NT2/D1 (cell line): ENCODE data around the gene PYM1.

Source experiments
- DNase-seq: peaks from one replicate; pipeline ENCODE4 v3.0.0-alpha.2; 2011; ENCODE audit warnings: low read depth, low spot score
- H3K27me3 ChIP-seq: 2 replicates; pipeline ENCODE4 v1.6.0; 2011; ENCODE audit warnings: mild to moderate bottlenecking; ENCODE audit not compliant: insufficient read length, insufficient read depth
- H3K36me3 ChIP-seq: 2 replicates; pipeline ENCODE4 v1.6.1; 2011; ENCODE audit warnings: mild to moderate bottlenecking, low read length, mixed read lengths; ENCODE audit not compliant: insufficient read depth, insufficient read length
- H3K4me1 ChIP-seq: 2 replicates; pipeline ENCODE4 v1.5.1; 2011; ENCODE audit not compliant: insufficient read depth, insufficient read length
- H3K4me3 ChIP-seq: 2 replicates; pipeline ENCODE4 v1.5.1; 2011; ENCODE audit warnings: low read depth; ENCODE audit not compliant: insufficient read length
- H3K9ac ChIP-seq: 2 replicates; pipeline ENCODE4 v1.6.0; 2011; ENCODE audit warnings: low read depth; ENCODE audit not compliant: insufficient read length
- H3K9me3 ChIP-seq: 2 replicates; pipeline ENCODE4 v1.5.1; 2011; ENCODE audit warnings: mild to moderate bottlenecking, low read length; ENCODE audit not compliant: insufficient read depth
- SUZ12 ChIP-seq: IDR thresholded peaks from 2 replicates; pipeline ENCODE4 v1.6.1; 2011; ENCODE audit not compliant: insufficient read length, insufficient read depth; ENCODE audit errors: extremely low read depth
- YY1 ChIP-seq: IDR thresholded peaks from 2 replicates; pipeline ENCODE4 v1.6.1; 2011; ENCODE audit not compliant: insufficient read length, insufficient read depth
- ZNF274 ChIP-seq: IDR thresholded peaks from 2 replicates; pipeline ENCODE4 v1.6.1; 2011; ENCODE audit warnings: mild to moderate bottlenecking, low read depth, low read length

PYM1 gene

DNA sequence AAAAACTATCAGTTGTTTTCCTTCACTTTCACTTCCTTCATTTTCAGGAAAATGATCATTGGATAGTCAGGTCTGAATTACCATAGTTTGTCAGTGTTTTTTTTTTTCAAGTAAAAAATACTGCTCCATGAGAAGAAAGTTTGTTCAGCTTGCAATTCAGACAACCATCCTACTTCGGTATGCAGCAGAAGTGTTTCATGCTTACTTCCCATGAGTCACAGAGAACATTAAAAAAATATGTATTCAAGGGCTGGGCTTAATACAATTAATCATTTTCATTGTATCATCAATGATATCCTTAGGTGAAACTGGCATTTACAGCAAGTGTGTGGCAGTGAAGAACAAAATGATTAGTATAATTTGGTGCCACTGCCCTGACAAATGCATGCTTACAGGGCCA is 21.6 kb downstream of the PYM1 start:
- Histone ChIP-seq H3K27me3 (no peaks in the 10 kb centered on the region), H3K9ac (no peak overlapping the region), H3K4me3 (no peak overlapping the region), H3K9me3 (no peaks in the 10 kb centered on the region), H3K36me3 (peaks cover 25% of the 10 kb centered on the region), H3K4me1 (no peaks in the 10 kb centered on the region)
- TF ChIP-seq ZNF274 (no peak), YY1 (no peak), SUZ12 (no peak)
- no peak for DNase-seq

DNA sequence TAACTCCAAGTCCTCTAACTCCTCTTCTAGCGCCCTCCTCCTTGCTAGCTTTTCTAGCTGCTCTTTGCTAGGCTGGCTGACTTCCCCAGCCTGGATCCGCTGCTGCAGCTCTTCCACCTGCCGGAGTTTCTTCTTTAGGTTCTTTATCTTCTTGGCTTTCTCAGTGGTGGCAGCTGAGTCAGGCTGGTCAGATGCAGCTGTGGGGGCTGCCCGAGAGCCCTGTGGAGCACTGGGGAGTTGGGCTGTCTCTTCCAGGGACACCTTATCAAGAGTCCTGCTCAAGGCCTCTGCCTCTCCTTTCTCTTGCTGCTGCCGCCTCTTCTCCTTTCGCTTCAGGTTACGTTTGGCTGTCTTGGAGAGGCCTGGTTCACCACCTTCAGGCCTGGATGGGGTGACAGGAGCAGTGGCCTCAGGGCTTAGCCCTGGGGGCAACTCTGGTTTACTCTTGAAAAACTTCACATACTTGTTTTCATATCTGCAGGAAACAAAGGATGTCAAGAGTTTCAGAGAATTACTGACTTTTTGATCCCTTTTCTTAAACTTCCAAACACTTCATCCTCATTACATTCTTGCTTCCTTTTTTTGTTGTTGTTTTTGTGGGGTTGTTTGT is 25.7 kb downstream of the PYM1 start:
- Histone ChIP-seq H3K4me3 (no peak overlapping the region), H3K4me1 (no peaks in the 10 kb centered on the region), H3K27me3 (no peaks in the 10 kb centered on the region), H3K36me3 (peaks cover 35% of the 10 kb centered on the region), H3K9me3 (no peaks in the 10 kb centered on the region), H3K9ac (no peak overlapping the region)
- DNase-seq: no peak
- no peak for TF ChIP-seq ZNF274
- no peak for TF ChIP-seq SUZ12
- TF ChIP-seq YY1: no peak

DNA sequence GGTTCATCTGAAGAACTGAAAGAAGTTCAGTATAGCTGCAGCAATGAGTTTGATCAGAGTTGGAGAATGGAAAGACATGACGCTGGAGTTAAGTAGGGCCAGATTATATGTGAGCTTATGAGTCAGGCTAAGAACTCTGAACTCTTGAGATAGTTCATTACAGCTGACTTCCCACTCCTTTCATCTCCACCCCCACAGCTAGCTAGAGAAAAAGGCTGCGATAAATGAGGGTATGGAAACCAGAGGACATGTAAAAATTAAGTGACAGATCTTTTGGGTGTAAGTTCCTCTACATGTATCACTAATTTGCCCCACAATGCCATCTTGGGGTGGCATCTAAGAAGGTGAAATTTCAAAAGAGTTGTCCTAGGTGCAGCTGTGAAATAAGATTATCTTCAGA is 28.6 kb downstream of the PYM1 start:
- Histone ChIP-seq H3K27me3 (no peaks in the 10 kb centered on the region), H3K9me3 (no peaks in the 10 kb centered on the region), H3K4me1 (no peaks in the 10 kb centered on the region), H3K36me3 (peaks cover 35% of the 10 kb centered on the region), H3K4me3 (no peak overlapping the region), H3K9ac (no peak overlapping the region)
- TF ChIP-seq ZNF274 (no peak), YY1 (no peak), SUZ12 (no peak)
- DNase-seq: no peak

DNA sequence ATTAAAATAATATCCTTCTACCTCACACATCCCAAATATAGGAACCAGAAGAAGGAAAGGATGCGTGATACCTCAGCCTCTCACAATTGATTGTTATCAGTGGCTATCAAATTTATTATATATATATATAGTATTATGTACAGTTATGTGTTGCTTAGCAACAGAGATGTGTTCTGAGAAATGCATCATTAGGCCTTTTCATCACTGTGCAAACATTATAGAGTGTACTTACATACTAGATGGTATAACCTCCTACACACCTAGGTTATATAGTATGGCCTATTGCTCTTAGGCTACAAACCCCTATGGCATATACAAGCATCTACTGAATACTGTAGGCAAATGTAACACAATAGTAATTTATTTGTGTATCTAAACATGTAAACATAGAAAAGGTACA is 34.0 kb downstream of the PYM1 start:
- no peak overlapping the region for H3K9ac ChIP-seq
- H3K4me1 ChIP-seq: no peaks in the 10 kb centered on the region
- H3K27me3 ChIP-seq: no peaks in the 10 kb centered on the region
- no peak for TF ChIP-seq SUZ12
- TF ChIP-seq YY1: no peak
- no peak for TF ChIP-seq ZNF274
- DNase-seq: no peak
- H3K9me3 ChIP-seq: no peaks in the 10 kb centered on the region
- no peaks in the 10 kb centered on the region for H3K36me3 ChIP-seq
- no peak overlapping the region for H3K4me3 ChIP-seq

DNA sequence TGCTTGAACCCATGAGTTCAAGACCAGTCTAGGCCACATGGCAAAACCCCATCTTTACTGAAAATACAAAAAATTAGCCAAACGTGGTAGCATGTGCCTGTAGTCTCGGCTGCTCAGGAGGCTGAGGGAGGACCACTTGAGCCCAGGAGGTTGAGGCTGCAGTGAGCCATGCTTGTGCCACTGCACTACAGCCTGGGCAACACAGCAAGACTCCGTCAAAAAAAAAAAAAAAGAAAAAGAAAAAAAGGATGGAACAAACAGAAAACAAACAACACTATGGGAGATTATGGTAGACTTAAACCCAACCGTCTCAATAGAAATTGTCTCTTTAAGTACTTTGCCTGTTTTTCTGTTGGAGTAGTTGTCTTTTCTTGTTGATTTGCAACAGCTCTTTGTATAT is 36.4 kb downstream of the PYM1 start:
- no peak for DNase-seq

DNA sequence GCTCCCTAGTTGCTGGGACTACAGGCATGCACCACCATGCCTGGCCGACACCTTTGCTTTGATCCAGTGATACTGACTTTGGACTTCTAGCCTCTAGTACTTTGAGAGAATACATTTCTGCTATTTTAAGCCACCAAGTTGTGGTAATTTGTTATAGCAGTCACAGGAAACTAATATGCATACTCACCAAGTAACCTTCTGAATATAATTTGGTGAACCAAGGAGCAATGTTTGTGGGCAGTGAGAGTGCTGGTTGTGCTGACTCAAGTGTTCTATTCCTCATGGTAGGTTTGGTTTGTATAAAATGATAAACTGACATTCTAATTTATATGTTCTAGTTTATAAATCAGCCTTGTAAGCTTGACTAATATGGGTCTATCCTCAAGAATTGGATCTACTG is 42.6 kb downstream of the PYM1 start:
- TF ChIP-seq ZNF274 (no peak), YY1 (no peak), SUZ12 (no peak)
- no peak overlapping the region for H3K4me3 ChIP-seq

More for the DNA sequence above, 36.4 kb downstream of the PYM1 start:
- Histone ChIP-seq H3K27me3 (no peaks in the 10 kb centered on the region), H3K9ac (no peak overlapping the region), H3K4me3 (no peak overlapping the region), H3K36me3 (no peaks in the 10 kb centered on the region), H3K9me3 (no peaks in the 10 kb centered on the region), H3K4me1 (no peaks in the 10 kb centered on the region)
- TF ChIP-seq YY1 (no peak), SUZ12 (no peak), ZNF274 (no peak)

DNA sequence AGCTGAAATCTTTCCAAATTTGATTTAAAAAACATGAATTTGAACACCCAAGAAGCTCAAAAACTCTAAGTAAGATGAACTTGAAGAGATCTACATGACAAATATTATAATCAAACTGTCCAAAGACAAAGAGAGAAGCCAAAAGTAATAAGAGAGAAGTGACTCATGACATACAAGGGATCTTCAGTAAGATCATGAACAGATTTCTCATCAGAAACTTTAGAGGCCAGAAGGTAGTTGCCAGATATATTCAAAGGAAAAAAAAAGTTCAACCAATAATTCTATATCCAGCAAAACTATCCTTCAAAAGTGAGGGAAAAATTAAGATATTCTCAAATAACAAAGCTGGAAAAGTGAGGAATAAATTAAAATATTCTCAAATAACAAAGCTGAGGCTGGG is 49.9 kb downstream of the PYM1 start:
- no peaks in the 10 kb centered on the region for H3K27me3 ChIP-seq
- DNase-seq: no peak
- H3K4me1 ChIP-seq: peaks cover 5% of the 10 kb centered on the region
- H3K36me3 ChIP-seq: no peaks in the 10 kb centered on the region
- peaks cover 9% of the 10 kb centered on the region; the same call in 1 of the 2 replicates for H3K9me3 ChIP-seq
- no peak for TF ChIP-seq ZNF274
- TF ChIP-seq YY1: no peak
- no peak for TF ChIP-seq SUZ12
- H3K4me3 ChIP-seq: no peak overlapping the region
- no peak overlapping the region for H3K9ac ChIP-seq

More for the DNA sequence above, 42.6 kb downstream of the PYM1 start:
- Histone ChIP-seq H3K27me3 (no peaks in the 10 kb centered on the region), H3K9me3 (no peaks in the 10 kb centered on the region), H3K36me3 (no peaks in the 10 kb centered on the region), H3K4me1 (no peaks in the 10 kb centered on the region), H3K9ac (no peak overlapping the region)
- DNase-seq: no peak
